Peyer's patch (tissue), 4 donors: Measurements from ENCODE around the gene MIAT.

Experiments used
- POLR2A ChIP-seq, 2 donors: fragments of 450-650 bp; IDR thresholded peaks; one replicate each; pipeline ENCODE4 v1.5.1; 2017; ENCODE audit warnings: antibody characterized with exemption in 2 of 2, mild to moderate bottlenecking in 2 of 2, moderate library complexity in 2 of 2
- TF ChIP-seq, protein P1 (sequence below), 6 experiments: fragments of 450-650 bp in 4 of 6; fragments of 200-600 bp in 2 of 6; sonication (generic) in 1 of 6; IDR thresholded peaks; one replicate each; pipeline ENCODE4 v1.5.1; 2017 to 2019; ENCODE audit warnings: antibody characterized with exemption in 6 of 6, mild to moderate bottlenecking in 3 of 6, moderate library complexity in 1 of 6

- TF ChIP-seq, protein P1, sequence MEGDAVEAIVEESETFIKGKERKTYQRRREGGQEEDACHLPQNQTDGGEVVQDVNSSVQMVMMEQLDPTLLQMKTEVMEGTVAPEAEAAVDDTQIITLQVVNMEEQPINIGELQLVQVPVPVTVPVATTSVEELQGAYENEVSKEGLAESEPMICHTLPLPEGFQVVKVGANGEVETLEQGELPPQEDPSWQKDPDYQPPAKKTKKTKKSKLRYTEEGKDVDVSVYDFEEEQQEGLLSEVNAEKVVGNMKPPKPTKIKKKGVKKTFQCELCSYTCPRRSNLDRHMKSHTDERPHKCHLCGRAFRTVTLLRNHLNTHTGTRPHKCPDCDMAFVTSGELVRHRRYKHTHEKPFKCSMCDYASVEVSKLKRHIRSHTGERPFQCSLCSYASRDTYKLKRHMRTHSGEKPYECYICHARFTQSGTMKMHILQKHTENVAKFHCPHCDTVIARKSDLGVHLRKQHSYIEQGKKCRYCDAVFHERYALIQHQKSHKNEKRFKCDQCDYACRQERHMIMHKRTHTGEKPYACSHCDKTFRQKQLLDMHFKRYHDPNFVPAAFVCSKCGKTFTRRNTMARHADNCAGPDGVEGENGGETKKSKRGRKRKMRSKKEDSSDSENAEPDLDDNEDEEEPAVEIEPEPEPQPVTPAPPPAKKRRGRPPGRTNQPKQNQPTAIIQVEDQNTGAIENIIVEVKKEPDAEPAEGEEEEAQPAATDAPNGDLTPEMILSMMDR (IDR thresholded peaks at IDR 0.05): no peak
- no peak for TF ChIP-seq POLR2A (IDR thresholded peaks at IDR 0.05)
Measured at GRCh38 chr22:26615830-26616435, 41.5 kb upstream of the MIAT start.
